Measurements from ENCODE around the gene SARNP.

DNA sequence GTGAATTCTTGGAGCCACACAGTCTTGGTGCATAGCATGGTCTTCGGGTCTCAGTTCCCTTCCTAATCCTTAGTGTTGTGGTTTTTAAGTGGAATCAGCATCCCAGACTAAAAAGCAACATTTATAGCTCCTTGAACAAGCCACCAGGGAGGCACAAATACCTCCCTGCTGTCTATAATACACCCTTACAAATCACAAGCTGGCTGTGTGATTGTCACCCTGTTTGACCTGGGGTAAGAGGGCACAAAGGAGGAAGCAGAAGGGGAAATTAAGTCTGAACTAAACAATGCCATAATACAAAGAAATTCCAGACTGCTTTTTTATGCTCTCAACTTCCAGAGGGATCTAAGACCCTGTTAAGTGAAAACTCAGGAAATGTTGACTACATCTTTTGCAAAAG lies 32.9 kb upstream of the SARNP start:
- TF ChIP-seq, protein P1, sequence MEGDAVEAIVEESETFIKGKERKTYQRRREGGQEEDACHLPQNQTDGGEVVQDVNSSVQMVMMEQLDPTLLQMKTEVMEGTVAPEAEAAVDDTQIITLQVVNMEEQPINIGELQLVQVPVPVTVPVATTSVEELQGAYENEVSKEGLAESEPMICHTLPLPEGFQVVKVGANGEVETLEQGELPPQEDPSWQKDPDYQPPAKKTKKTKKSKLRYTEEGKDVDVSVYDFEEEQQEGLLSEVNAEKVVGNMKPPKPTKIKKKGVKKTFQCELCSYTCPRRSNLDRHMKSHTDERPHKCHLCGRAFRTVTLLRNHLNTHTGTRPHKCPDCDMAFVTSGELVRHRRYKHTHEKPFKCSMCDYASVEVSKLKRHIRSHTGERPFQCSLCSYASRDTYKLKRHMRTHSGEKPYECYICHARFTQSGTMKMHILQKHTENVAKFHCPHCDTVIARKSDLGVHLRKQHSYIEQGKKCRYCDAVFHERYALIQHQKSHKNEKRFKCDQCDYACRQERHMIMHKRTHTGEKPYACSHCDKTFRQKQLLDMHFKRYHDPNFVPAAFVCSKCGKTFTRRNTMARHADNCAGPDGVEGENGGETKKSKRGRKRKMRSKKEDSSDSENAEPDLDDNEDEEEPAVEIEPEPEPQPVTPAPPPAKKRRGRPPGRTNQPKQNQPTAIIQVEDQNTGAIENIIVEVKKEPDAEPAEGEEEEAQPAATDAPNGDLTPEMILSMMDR (conservative IDR thresholded peaks at IDR 0.05 in 1 of 2, IDR thresholded peaks at IDR 0.05 in 1 of 2; ENCODE audit: low read depth in 1 of 2, low read length in 2 of 2): no peak
- no peak for TF ChIP-seq EZH2 (IDR thresholded peaks at IDR 0.05; ENCODE audit: low read length, missing control alignments)
